SK-N-MC (cell line): ENCODE results near the gene WIF1.

Experiments used
- DNase-seq: peaks from one replicate; pipeline ENCODE4 v3.0.0-alpha.2; 2011; ENCODE audit warnings: low read depth, low spot score
- H3K27ac ChIP-seq: fragments of 200-600 bp; sonication (generic); 2 replicates; pipeline ENCODE4 v1.5.1; 2016; ENCODE audit warnings: mixed run types
- H3K36me3 ChIP-seq: fragments of 200-600 bp; sonication (generic); 2 replicates; pipeline ENCODE4 v1.6.1; 2017; ENCODE audit warnings: antibody characterized with exemption, low read length, mixed read lengths; ENCODE audit not compliant: insufficient read depth
- H3K4me3 ChIP-seq: fragments of 200-600 bp; sonication (generic); 2 replicates; pipeline ENCODE4 v1.5.1; 2016
- H3K9ac ChIP-seq: fragments of 200-600 bp; sonication (generic); 2 replicates; pipeline ENCODE4 v1.8.0; 2017; ENCODE audit warnings: mixed run types, mixed read lengths; ENCODE audit not compliant: insufficient read length
- H3K9me3 ChIP-seq: fragments of 200-600 bp; sonication (generic); 2 replicates; pipeline ENCODE4 v1.6.1; 2017; ENCODE audit warnings: low read depth, mild to moderate bottlenecking, antibody characterized with exemption, low read length, moderate library complexity, mixed read lengths
- EZH2 ChIP-seq: fragments of 200-600 bp; sonication (generic); IDR thresholded peaks from one replicate; pipeline ENCODE4 v1.6.1; 2017; ENCODE audit warnings: antibody characterized with exemption
- FOXP2 ChIP-seq: optimal IDR thresholded peaks from 2 replicates; pipeline ENCODE3; 2011; ENCODE audit warnings: mild to moderate bottlenecking, moderate library complexity; ENCODE audit not compliant: insufficient read depth; ENCODE audit errors: extremely low read length, control extremely low read depth
- POLR2AphosphoS5 ChIP-seq: IDR thresholded peaks from 2 replicates; pipeline ENCODE4 v1.6.1; 2012; ENCODE audit warnings: mild to moderate bottlenecking, low read depth, low read length, borderline replicate concordance

Gene WIF1

DNA sequence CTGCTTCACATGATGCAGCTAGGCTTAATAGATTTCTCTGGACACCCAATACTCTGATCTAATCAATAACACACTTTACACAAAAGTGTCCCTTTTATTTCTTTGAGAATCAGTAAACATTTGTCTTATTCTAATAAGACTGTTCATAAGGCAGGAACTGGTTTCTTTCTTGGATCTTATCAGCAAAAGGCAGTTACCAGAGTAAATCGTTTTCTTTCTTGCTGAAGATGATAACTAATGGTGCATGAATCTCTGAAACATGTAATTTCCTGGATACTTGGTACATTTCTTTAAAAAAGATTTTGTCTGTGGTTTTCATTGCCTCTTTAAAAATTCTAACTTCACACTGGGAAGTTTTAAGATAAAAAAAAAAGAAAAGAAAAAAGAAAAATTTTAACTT lies 39.6 kb downstream of the WIF1 start:
- no peak overlapping the region for H3K27ac ChIP-seq
- no peaks in the 10 kb centered on the region for H3K9me3 ChIP-seq
- TF ChIP-seq POLR2AphosphoS5 (no peak), FOXP2 (no peak), EZH2 (no peak)
- H3K9ac ChIP-seq, result no peak overlapping the region
- DNase-seq, result no peak
- H3K4me3 ChIP-seq, result no peak overlapping the region
- no peaks in the 10 kb centered on the region for H3K36me3 ChIP-seq

DNA sequence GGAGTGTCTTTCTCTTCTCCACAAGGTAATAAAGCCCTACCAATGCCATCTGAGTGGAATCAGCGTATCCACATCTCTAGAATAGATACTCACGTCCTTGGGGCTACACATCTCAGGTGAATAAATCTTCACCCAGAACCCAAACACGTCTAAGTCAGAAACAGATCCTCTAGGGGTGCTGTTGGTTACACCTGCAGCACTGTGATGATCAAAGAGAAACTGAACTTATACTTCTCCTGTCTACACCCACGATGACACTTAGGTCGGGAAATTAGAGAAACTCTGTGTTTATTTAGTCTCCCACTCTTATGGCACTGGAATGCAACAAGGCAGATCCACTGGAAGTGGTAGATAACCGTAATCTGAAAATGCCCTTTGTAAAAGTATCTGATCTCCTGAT lies 46.2 kb downstream of the WIF1 start:
- Histone ChIP-seq H3K27ac (no peak overlapping the region), H3K4me3 (no peak overlapping the region), H3K36me3 (no peaks in the 10 kb centered on the region), H3K9me3 (no peaks in the 10 kb centered on the region), H3K9ac (no peak overlapping the region)
- TF ChIP-seq FOXP2, result no peak
- DNase-seq, result no peak

DNA sequence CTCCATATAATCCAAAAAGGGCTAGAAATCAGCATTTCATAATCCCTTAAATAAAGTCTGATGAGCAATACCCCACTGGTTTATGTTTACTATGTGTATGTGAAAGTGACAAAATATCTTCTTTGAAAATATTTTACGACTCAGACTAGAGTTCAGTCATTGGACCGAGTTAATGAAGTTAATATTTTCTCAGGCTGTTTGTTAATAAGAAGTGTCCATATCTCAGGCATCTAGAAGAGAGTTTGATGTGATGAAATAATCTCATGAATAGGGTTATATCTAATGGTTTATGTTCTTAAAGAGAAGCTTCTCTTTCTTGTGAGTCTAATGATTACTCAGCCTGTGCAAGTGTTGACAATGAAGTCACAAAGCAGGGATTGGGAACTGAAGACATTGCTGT lies 51.8 kb downstream of the WIF1 start:
- no peak for DNase-seq
- TF ChIP-seq POLR2AphosphoS5 (no peak), FOXP2 (no peak), EZH2 (no peak)
- H3K9me3 ChIP-seq, result no peaks in the 10 kb centered on the region
- no peak overlapping the region for H3K9ac ChIP-seq
- no peak overlapping the region for H3K4me3 ChIP-seq
- H3K27ac ChIP-seq, result no peak overlapping the region
- H3K36me3 ChIP-seq, result no peaks in the 10 kb centered on the region

DNA sequence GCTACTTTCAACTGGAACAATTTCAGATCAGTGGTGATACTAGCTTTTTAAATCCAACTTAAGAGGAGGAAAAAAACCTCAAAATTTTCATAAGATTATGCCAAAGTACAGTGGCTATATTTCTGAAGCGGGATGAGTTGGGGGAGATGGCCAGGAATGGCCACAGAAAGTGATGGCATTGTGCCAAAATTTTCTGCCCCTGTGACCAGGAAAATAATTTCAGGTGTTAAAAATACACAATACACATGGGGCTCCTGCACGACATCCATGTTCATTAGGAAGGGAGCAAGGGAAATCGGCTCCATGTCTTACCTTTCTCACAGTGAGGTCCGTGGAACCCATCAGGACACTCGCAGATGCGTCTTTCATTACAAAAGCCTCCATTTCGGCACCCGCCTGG lies 53.7 kb downstream of the WIF1 start:
- Histone ChIP-seq H3K4me3 (no peak overlapping the region), H3K27ac (no peak overlapping the region), H3K9me3 (no peaks in the 10 kb centered on the region), H3K36me3 (no peaks in the 10 kb centered on the region), H3K9ac (no peak overlapping the region)
- TF ChIP-seq POLR2AphosphoS5 (no peak), FOXP2 (no peak), EZH2 (no peak)
- DNase-seq, result no peak

DNA sequence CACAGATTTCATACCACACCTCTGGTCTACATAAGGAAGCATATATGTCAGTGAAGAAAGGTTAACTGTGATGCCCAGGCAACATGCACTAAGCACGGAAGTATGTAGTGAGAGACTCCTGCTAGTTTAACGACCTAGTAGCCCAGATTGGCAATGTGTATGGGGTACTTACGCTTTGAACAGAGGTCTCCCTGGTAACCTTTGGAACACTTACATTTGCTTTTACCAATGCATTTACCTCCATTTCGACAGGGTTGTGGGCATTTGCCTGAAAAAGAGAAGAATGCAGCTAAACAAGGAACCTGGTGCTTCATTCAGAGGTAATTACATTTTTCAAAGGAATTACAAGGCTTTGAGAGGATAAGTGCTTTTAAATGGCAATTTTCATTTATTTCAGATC lies 65.2 kb downstream of the WIF1 start:
- H3K4me3 ChIP-seq, result no peak overlapping the region
- no peak overlapping the region for H3K9ac ChIP-seq
- TF ChIP-seq POLR2AphosphoS5 (no peak), FOXP2 (no peak), EZH2 (no peak)
- no peaks in the 10 kb centered on the region for H3K36me3 ChIP-seq
- no peak for DNase-seq
- no peak overlapping the region for H3K27ac ChIP-seq
- no peaks in the 10 kb centered on the region for H3K9me3 ChIP-seq

DNA sequence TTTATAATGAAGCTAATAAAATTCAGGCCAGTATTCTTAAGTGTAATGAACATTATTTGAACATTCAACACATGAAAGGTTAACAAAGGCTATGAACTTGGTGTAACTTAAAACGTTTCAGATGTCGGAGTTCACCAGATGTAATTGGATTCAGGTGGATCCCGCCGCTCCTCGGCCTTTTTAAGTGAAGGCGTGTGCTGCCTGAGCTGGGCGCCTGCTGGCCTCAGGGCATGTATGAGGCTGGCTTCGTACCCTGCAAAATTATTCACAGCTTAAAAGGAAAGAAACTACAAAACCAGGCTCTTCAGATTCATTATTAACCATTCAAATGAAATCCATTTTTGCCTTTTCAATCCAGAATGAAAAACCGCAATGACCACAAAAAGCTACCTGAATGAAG lies 69.9 kb downstream of the WIF1 start:
- Histone ChIP-seq H3K36me3 (no peaks in the 10 kb centered on the region), H3K4me3 (0 out of 2 replicates have a peak overlapping the region, but pooled peaks have one; percentile 24), H3K9ac (no peak overlapping the region), H3K9me3 (no peaks in the 10 kb centered on the region), H3K27ac (no peak overlapping the region)
- DNase-seq, result no peak
- no peak for TF ChIP-seq FOXP2
- no peak for TF ChIP-seq POLR2AphosphoS5
- TF ChIP-seq EZH2, result no peak

DNA sequence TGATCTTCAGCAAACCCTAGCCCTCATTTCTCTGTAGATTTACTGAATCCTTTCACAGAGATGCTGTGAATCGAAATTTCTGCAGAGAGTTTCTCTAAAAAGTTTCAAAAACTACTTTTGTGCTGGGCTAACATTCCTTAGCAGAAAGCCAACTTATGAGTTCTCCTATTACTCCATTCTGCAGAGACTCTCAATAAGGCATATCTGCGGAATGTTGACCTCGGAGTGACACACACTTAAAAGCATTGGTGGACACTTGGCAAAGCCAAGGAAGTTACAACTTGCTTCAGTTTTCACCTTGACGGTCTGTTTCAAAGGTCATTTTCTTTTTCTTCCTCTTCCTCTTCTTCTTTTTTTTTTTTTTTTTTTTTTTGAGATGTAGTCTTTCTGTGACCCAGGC lies 75.8 kb downstream of the WIF1 start:
- H3K27ac ChIP-seq, result no peak overlapping the region

DNA sequence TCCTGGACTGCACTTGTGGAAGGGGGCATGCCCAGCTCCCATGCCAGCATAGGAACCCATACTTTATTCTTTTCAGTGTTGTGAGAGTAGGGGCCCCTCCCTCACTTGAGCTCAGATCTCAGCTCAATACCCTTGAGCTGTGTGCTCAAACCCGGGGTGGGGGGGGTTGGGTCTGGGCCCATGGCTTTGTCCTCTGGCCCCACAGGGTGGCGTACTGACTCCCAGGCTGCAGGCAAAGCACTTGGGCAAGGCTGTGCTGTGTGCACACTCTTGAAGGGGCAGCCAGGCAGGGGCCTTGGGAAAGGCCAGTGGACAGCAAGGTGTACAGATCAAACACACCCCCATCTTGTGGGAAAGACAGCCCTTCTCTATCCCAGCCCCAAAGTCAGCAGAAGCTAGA lies 81.8 kb downstream of the WIF1 start:
- H3K9me3 ChIP-seq, result no peaks in the 10 kb centered on the region

More for the DNA sequence above, 75.8 kb downstream of the WIF1 start:
- Histone ChIP-seq H3K4me3 (no peak overlapping the region), H3K9ac (no peak overlapping the region), H3K9me3 (no peaks in the 10 kb centered on the region), H3K36me3 (no peaks in the 10 kb centered on the region)
- no peak for DNase-seq
- TF ChIP-seq POLR2AphosphoS5 (no peak), EZH2 (no peak), FOXP2 (no peak)

DNA sequence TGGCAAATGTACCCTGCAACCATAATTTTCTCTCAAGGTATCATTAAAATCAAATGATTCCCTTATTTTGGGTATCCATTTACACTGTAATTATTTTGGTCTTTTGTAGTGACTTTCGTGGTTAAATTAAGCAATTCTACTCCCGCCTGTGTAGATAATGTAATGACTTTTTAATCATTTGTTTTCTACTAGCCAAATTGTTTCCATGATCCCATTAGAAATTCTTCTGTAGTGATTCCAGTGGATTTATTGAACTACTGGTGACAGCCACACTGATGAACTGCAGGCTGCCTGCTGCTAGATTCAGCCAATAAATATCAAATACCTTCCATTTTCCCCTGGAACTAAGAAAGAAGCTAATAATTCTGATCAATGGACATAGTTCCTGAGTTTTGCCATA lies 96.0 kb downstream of the WIF1 start:
- no peak for DNase-seq
- H3K9ac ChIP-seq, result no peak overlapping the region

More for the DNA sequence above, 81.8 kb downstream of the WIF1 start:
- DNase-seq, result no peak
- Histone ChIP-seq H3K4me3 (no peak overlapping the region), H3K36me3 (no peaks in the 10 kb centered on the region), H3K27ac (no peak overlapping the region), H3K9ac (no peak overlapping the region)
- no peak for TF ChIP-seq EZH2
- no peak for TF ChIP-seq POLR2AphosphoS5
- no peak for TF ChIP-seq FOXP2

More for the DNA sequence above, 96.0 kb downstream of the WIF1 start:
- Histone ChIP-seq H3K4me3 (no peak overlapping the region), H3K36me3 (no peaks in the 10 kb centered on the region), H3K9me3 (no peaks in the 10 kb centered on the region), H3K27ac (no peak overlapping the region)
- TF ChIP-seq POLR2AphosphoS5 (no peak), FOXP2 (no peak), EZH2 (no peak)
